CD14-positive monocyte (primary cell): ENCODE data around the gene KCTD18. TPM values are rescaled to one million over a fixed set of nuclear protein-coding genes. Genes with fewer than 3 reads are reported as not detected.

Source experiments
- DNase-seq, 3 donors: peaks; one replicate each; pipeline ENCODE4 v3.0.0-alpha.2; 2011 to 2022
- H2AFZ ChIP-seq: 2 replicates; pipeline ENCODE4 v1.6.0; 2012; ENCODE audit warnings: mild to moderate bottlenecking, low read depth, low read length, inconsistent platforms; ENCODE audit not compliant: insufficient read depth, poor library complexity, severe bottlenecking
- H3K27ac ChIP-seq, 2 donors: 1 replicate in 1 of 2; 2 replicates in 1 of 2; pipeline ENCODE4 v1.5.1; 2012 to 2013; ENCODE audit warnings: low read length in 2 of 2, control low read depth in 1 of 2, inconsistent platforms in 1 of 2, low read depth in 1 of 2, mild to moderate bottlenecking in 1 of 2
- H3K27me3 ChIP-seq, 2 donors: one replicate each; pipeline versions ENCODE4 v1.6.0 to v1.6.1; 2011 to 2013; ENCODE audit warnings: low read length in 2 of 2; ENCODE audit not compliant: control insufficient read depth in 2 of 2, insufficient read depth in 2 of 2
- H3K36me3 ChIP-seq, 2 donors: replicated peaks in 1 of 2; 1 replicate in 1 of 2; 2 replicates in 1 of 2; pipeline versions ENCODE4 v1.5.1 to v1.6.1; 2012 to 2013; ENCODE audit warnings: low read length in 2 of 2, control low read depth in 1 of 2, inconsistent platforms in 1 of 2, mild to moderate bottlenecking in 1 of 2; ENCODE audit not compliant: insufficient read depth in 2 of 2, control insufficient read depth in 1 of 2
- H3K4me1 ChIP-seq, 2 donors: 1 replicate in 1 of 2; 2 replicates in 1 of 2; pipeline versions ENCODE4 v1.5.1 to v1.6.1; 2012 to 2013; ENCODE audit warnings: low read length in 2 of 2, control low read depth in 1 of 2, inconsistent platforms in 1 of 2, mild to moderate bottlenecking in 1 of 2, moderate library complexity in 1 of 2; ENCODE audit not compliant: insufficient read depth in 2 of 2, control insufficient read depth in 1 of 2
- H3K4me2 ChIP-seq: replicated peaks from 2 replicates; pipeline ENCODE3; 2012; ENCODE audit warnings: low read length, moderate library complexity, mild to moderate bottlenecking; ENCODE audit not compliant: poor library complexity, severe bottlenecking; ENCODE audit errors: extremely low read depth
- H3K4me3 ChIP-seq, 3 experiments: fragments of 200-600 bp in 1 of 3; sonication (generic) in 1 of 3; replicated peaks in 1 of 3; 1 replicate in 2 of 3; 2 replicates in 1 of 3; pipeline ENCODE4 v1.5.1; 2011 to 2013; ENCODE audit warnings: low read length in 3 of 3, mild to moderate bottlenecking in 3 of 3, control low read depth in 2 of 3, low read depth in 2 of 3, inconsistent platforms in 1 of 3, moderate library complexity in 1 of 3
- H3K79me2 ChIP-seq: 2 replicates; pipeline ENCODE4 v1.6.0; 2012; ENCODE audit warnings: mild to moderate bottlenecking, control low read depth, inconsistent platforms, low read length, moderate library complexity; ENCODE audit not compliant: insufficient read depth
- H3K9ac ChIP-seq: 2 replicates; pipeline ENCODE4 v1.6.0; 2017; ENCODE audit warnings: low read length, mild to moderate bottlenecking; ENCODE audit not compliant: insufficient read depth, poor library complexity, severe bottlenecking
- H3K9me3 ChIP-seq, 2 donors: replicated peaks in 1 of 2; 1 replicate in 1 of 2; 2 replicates in 1 of 2; pipeline versions ENCODE4 v1.5.1 to v1.6.1; 2012 to 2013; ENCODE audit warnings: low read length in 2 of 2, control low read depth in 1 of 2; ENCODE audit not compliant: control insufficient read depth in 1 of 2, insufficient read depth in 1 of 2
- H4K20me1 ChIP-seq: 2 replicates; pipeline ENCODE4 v1.6.0; 2012; ENCODE audit warnings: mild to moderate bottlenecking, low read length, control low read depth, moderate library complexity; ENCODE audit not compliant: insufficient read depth
- H3K27ac Mint-ChIP-seq, 7 donors: one replicate each; pipeline ENCODE4 v1.8.0; 2020; ENCODE audit warnings: mild to moderate bottlenecking in 7 of 7, mixed read lengths in 7 of 7, moderate library complexity in 6 of 7, inconsistent platforms in 2 of 7
- H3K27me3 Mint-ChIP-seq, 3 donors: one replicate each; pipeline ENCODE4 v1.8.0; 2021 to 2022; ENCODE audit warnings: low read depth in 3 of 3, mild to moderate bottlenecking in 3 of 3, mixed read lengths in 3 of 3, moderate library complexity in 3 of 3, inconsistent platforms in 1 of 3
- H3K36me3 Mint-ChIP-seq, 2 donors: one replicate each; pipeline ENCODE4 v1.8.0; 2020; ENCODE audit warnings: mixed read lengths in 2 of 2, inconsistent platforms in 1 of 2, mild to moderate bottlenecking in 1 of 2
- H3K4me1 Mint-ChIP-seq: one replicate; pipeline ENCODE4 v1.8.0; 2020; ENCODE audit warnings: mild to moderate bottlenecking, mixed read lengths
- H3K4me3 Mint-ChIP-seq, 2 donors: one replicate each; pipeline ENCODE4 v1.8.0; 2020; ENCODE audit warnings: mild to moderate bottlenecking in 2 of 2, mixed read lengths in 2 of 2, moderate library complexity in 1 of 2
- H3K9me3 Mint-ChIP-seq, 7 donors: one replicate each; pipeline ENCODE4 v1.8.0; 2020 to 2022; ENCODE audit warnings: mixed read lengths in 7 of 7, mild to moderate bottlenecking in 6 of 7, moderate library complexity in 6 of 7, inconsistent platforms in 2 of 7
- WGBS: methylation state at CpG from one replicate; pipeline ENCODE4 v1.1.5; 2013; ENCODE audit warnings: missing lambda C conversion rate; ENCODE audit not compliant: insufficient coverage; 5-methylcytosine and 5-hydroxymethylcytosine counted together
- intact Hi-C, 2 donors: fragments of 100-400 bp; cut with micrococcal nuclease; formaldehyde crosslinking; loops; one replicate each; pipeline versions ENCODE4 v1.15.0 to v1.15.1; 2023
- polyA plus RNA-seq, 3 donors: library from polyadenylated mRNA; depleted of rRNA in 1 of 3; unstranded in 2 of 3; stranded (reverse) in 1 of 3; fragments of 300-500 nt in 2 of 3; fragments of >200 nt in 1 of 3; fragmentation: Illumina TruSeq in 2 of 3; gene quantifications; 1 replicate in 2 of 3; 2 replicates in 1 of 3; pipeline ENCODE4 v1.2.3, GENCODE V29; 2012 to 2021
- TF ChIP-seq, protein P1 (sequence below): fragments of 200-600 bp; IDR thresholded peaks from one replicate; pipeline ENCODE4 v1.8.0; 2022; ENCODE audit warnings: antibody characterized with exemption, mild to moderate bottlenecking

Gene KCTD18
- polyA plus RNA-seq, 3 donors, result 9.7 to 14.6 (median 11.8) TPM

DNA sequence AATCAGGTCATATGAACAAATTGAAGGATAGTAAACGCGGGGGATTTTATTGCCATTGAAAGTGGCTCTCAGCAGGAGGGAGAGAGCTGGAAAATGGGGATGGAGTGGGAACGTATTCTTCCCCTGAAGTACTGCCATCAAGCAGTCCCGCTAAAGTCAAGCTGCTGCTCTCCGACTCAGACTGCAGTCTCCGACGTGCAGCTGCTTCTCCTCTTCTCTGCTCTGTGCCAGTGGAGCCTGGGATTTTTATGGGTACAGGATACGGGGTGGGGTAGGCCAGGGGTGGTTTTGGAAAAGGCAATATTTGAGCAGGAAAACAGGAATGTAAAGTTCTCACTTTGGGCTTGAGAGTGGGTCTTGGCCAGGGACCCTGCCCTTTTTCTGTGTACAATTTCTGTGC, 33.0 kb downstream of the KCTD18 start:
- Histone ChIP-seq H3K4me2 (no peak overlapping the region), H3K36me3 (peaks cover 0 to 13% of the 10 kb centered on the region in 2 donors), H3K9ac (no peak overlapping the region), H3K4me3 (no peak overlapping the region), H3K4me1 (no peaks in the 10 kb centered on the region), H3K27ac (no peak overlapping the region), H3K27me3 (no peaks in the 10 kb centered on the region), H3K9me3 (no peaks in the 10 kb centered on the region), H3K79me2 (no peaks in the 10 kb centered on the region), H2AFZ (no peak overlapping the region), H4K20me1 (no peaks in the 10 kb centered on the region)
- WGBS, result 100% methylated on average over 2 of the region's 8 CpGs
- Mint-ChIP-seq H3K9me3 (no peaks in the 10 kb centered on the region), H3K36me3 (peaks cover 15 to 20% of the 10 kb centered on the region in 2 donors), H3K4me1 (no peaks in the 10 kb centered on the region), H3K27ac (no peak overlapping the region), H3K4me3 (no peak overlapping the region), H3K27me3 (peaks cover 0 to 5% (median 0%) of the 10 kb centered on the region in 3 donors)
- TF ChIP-seq, protein P1, sequence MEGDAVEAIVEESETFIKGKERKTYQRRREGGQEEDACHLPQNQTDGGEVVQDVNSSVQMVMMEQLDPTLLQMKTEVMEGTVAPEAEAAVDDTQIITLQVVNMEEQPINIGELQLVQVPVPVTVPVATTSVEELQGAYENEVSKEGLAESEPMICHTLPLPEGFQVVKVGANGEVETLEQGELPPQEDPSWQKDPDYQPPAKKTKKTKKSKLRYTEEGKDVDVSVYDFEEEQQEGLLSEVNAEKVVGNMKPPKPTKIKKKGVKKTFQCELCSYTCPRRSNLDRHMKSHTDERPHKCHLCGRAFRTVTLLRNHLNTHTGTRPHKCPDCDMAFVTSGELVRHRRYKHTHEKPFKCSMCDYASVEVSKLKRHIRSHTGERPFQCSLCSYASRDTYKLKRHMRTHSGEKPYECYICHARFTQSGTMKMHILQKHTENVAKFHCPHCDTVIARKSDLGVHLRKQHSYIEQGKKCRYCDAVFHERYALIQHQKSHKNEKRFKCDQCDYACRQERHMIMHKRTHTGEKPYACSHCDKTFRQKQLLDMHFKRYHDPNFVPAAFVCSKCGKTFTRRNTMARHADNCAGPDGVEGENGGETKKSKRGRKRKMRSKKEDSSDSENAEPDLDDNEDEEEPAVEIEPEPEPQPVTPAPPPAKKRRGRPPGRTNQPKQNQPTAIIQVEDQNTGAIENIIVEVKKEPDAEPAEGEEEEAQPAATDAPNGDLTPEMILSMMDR, result no peak
- DNase-seq, result no peak
- intact Hi-C loops, result no loop called here

DNA sequence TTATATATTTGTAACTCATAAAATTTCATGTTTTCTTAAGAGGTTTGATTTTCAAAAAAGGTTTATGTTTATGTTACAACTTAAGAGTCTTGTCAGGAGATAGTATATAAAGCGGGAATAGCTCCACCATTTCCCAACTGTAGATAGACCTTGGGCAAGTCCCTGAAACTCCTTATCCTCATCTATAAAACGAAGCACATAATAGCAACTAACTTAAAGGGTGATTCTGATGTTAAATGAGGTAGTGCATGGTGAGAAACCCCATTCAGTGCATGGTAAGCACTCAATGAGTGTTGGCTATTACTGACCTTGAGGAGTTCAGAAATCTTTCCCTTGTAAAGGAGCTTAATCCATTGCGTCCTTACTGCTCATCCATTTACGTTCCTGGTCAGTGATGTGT, 34.1 kb downstream of the KCTD18 start:
- no peaks in the 10 kb centered on the region for H3K79me2 ChIP-seq
- no peak overlapping the region for H3K4me3 Mint-ChIP-seq
- DNase-seq, result no peak
- no CpG with 5 or more reads among the region's 4 CpGs for WGBS
- no peaks in the 10 kb centered on the region for H3K4me1 ChIP-seq
- intact Hi-C loops, result no loop called here
- no peak overlapping the region for H3K27ac Mint-ChIP-seq
- no peaks in the 10 kb centered on the region for H3K9me3 Mint-ChIP-seq
- H3K27ac ChIP-seq, result no peak overlapping the region
- no peak overlapping the region for H3K4me2 ChIP-seq
- no peak overlapping the region for H3K9ac ChIP-seq
- H3K36me3 Mint-ChIP-seq, result peaks cover 15 to 20% of the 10 kb centered on the region in 2 donors
- H3K27me3 ChIP-seq, result no peaks in the 10 kb centered on the region
- H3K36me3 ChIP-seq, result peaks cover 0 to 13% of the 10 kb centered on the region in 2 donors
- H4K20me1 ChIP-seq, result no peaks in the 10 kb centered on the region
- H3K9me3 ChIP-seq, result no peaks in the 10 kb centered on the region
- no peak overlapping the region for H2AFZ ChIP-seq
- peaks cover 3% of the 10 kb centered on the region for H3K4me1 Mint-ChIP-seq
- TF ChIP-seq, protein P1, result no peak
- H3K4me3 ChIP-seq, result no peak overlapping the region
- H3K27me3 Mint-ChIP-seq, result peaks cover 0 to 5% (median 0%) of the 10 kb centered on the region in 3 donors
